Tibial nerve (tissue), 3 donors: ENCODE results near the gene WSCD2.

ENCODE experiments used
- CTCF ChIP-seq, 5 experiments: fragments of 200-600 bp in 3 of 5; fragments of 450-650 bp in 2 of 5; sonication (generic) in 3 of 5; IDR thresholded peaks; one replicate each; pipeline ENCODE4 v1.5.1; 2016 to 2019; ENCODE audit warnings: antibody characterized with exemption in 5 of 5, mild to moderate bottlenecking in 3 of 5, moderate library complexity in 2 of 5
- POLR2A ChIP-seq, 2 donors: fragments of 450-650 bp; IDR thresholded peaks; one replicate each; pipeline ENCODE4 v1.6.1; 2017; ENCODE audit warnings: antibody characterized with exemption in 2 of 2, mild to moderate bottlenecking in 2 of 2, moderate library complexity in 2 of 2

DNA sequence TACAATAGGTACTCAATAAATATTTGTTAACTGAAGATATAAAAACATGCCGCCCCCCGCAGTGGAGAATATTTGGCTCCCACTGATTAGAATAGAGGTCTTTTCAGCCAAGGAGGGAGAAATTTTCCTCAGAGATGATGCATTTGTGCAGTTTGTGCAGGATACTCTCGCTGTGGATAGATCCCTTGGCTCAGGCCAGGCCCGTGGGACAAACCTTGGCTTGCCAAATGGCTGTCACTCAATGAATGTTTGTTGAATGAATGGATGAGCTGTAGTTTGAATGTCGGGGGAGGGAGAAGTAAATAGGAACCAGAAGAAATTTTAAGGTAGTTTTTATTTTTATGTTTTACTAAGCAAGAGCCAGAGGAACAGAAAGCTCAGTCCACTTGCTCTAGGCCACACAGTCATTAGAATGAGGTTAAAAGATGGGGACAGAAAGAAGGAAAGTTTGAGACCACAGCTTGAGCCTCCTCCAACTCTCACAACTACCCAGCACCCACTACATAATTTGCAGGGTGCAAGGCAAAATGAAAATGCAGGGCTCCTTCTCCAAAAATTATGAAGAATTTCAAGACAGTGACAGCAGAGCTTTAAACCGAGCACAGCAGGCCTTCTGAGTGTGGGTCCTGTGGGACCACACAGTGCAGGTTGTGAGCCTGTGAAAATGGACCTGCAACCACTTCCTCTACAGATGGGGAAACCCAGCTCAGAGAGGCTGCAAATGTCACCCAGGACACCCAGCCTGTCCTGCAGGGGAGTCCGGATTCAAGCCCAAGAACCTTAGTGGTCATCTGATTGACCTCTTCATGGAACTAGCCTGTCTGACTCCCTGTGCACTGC lies 51.4 kb downstream of the WSCD2 start:
- TF ChIP-seq POLR2A (IDR thresholded peaks at IDR 0.05): no peak
- TF ChIP-seq CTCF (IDR thresholded peaks at IDR 0.05): no peak
